Fibroblast of lung (primary cell): ENCODE results near the gene ZNF3.

Experiments
- EZH2 ChIP-seq: IDR thresholded peaks from 2 replicates; pipeline ENCODE4 v1.5.1; 2012; ENCODE audit warnings: low read length, control low read depth, mild to moderate bottlenecking; ENCODE audit errors: missing control alignments
- TF ChIP-seq, protein P1 (sequence below), 2 donors: IDR thresholded peaks in 1 of 2; conservative IDR thresholded peaks in 1 of 2; 1 replicate in 1 of 2; 2 replicates in 1 of 2; pipeline ENCODE4 v1.5.1; 2011 to 2012; ENCODE audit warnings: low read length in 2 of 2, control low read depth in 1 of 2, inconsistent platforms in 1 of 2, low read depth in 1 of 2, mild to moderate bottlenecking in 1 of 2

- TF ChIP-seq, protein P1, sequence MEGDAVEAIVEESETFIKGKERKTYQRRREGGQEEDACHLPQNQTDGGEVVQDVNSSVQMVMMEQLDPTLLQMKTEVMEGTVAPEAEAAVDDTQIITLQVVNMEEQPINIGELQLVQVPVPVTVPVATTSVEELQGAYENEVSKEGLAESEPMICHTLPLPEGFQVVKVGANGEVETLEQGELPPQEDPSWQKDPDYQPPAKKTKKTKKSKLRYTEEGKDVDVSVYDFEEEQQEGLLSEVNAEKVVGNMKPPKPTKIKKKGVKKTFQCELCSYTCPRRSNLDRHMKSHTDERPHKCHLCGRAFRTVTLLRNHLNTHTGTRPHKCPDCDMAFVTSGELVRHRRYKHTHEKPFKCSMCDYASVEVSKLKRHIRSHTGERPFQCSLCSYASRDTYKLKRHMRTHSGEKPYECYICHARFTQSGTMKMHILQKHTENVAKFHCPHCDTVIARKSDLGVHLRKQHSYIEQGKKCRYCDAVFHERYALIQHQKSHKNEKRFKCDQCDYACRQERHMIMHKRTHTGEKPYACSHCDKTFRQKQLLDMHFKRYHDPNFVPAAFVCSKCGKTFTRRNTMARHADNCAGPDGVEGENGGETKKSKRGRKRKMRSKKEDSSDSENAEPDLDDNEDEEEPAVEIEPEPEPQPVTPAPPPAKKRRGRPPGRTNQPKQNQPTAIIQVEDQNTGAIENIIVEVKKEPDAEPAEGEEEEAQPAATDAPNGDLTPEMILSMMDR (conservative IDR thresholded peaks at IDR 0.05 in 1 of 2, IDR thresholded peaks at IDR 0.05 in 1 of 2; ENCODE audit: low read depth in 1 of 2, low read length in 2 of 2), result no peak
- TF ChIP-seq EZH2, result no peak
These were observed 6.7 kb downstream of the ZNF3 start for GRCh38 chr7:100074841-100075240.
